ENCODE results near the gene LRRC27. TPM values are rescaled to one million over a fixed set of nuclear protein-coding genes. Genes with fewer than 3 reads are reported as not detected.

Gene LRRC27
- total RNA-seq, 2 experiments from 2014 or later: 2.4 to 2.8 TPM

DNA sequence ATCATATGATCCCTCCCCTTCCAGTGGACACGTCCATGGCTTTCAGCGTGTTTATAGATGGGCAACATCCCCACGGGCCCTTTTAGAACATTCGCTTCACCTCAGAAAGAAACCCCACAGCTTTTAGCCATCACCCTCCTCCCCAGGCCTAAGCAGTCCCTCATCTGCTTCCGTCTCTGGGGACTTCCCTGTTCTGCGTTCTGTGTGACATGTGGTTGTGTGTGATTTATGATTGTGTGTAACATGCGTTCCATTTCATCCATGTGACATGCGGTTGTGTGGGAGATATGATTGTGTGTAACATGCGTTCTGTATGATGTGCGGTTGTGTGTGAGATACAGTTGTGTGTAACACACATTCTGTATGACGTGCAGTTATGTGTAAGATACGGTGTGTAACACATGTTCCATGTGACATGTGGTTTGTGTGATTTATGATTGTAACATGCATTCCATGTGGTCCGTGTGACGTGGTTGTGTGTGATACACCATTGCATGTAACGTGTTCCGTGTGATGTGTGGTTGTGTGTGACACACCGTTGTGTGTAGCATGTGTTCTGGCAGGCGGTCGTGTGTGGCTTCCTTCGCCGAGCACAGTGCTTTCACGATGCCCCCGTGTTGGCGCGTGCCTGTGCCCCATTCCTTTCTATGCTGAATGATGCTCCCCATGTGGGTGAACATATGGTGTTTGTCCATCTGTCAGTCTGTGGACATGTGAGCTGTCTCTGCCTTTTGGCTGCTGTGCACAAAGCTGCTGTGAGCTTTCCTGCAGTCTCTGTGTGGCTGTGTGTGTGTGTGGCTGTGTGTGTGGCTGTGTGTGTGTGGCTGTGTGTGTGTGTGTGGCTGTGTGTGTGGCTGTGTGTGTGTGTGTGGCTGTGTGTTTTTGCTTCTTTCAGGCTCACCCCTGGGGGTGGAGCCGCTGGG is 91.2 kb downstream of the LRRC27 start:
- ATAC-seq (ENCODE audit: poor library complexity): peak; percentile 43
- H3K4me1 Mint-ChIP-seq (ENCODE audit: low read depth): peaks cover 23% of the 10 kb centered on the region
- ChIA-PET POLR2A (interaction anchor here (1.0 kb wide), 1 partner anchor 11 kb away, joined by 3 read pairs; no protein-coding TSS in a partner anchor), CTCF (no interaction called here)
- Histone ChIP-seq H3K4me3 (ENCODE audit: low read length) (no peak overlapping the region), H3K27ac (ENCODE audit: low read depth in 1 of 2, low read length in 2 of 2) (no peak overlapping the region), H3K36me3 (ENCODE audit: insufficient read depth, low read length) (no peaks in the 10 kb centered on the region), H3K4me1 (ENCODE audit: insufficient read depth, low read length) (peaks cover 42% of the 10 kb centered on the region), H3K9me3 (ENCODE audit: control insufficient read depth in 1 of 2, insufficient read depth in 1 of 2, low read length in 2 of 2) (peaks cover 0 to 10% of the 10 kb centered on the region in 2 experiments), H3K27me3 (ENCODE audit: control insufficient read depth in 1 of 2, insufficient read depth in 2 of 2, low read length in 2 of 2) (no peaks in the 10 kb centered on the region)
- DNase-seq: peak in 2 of 14 experiments; percentile 52 to 57
- H3K27me3 Mint-ChIP-seq: no peaks in the 10 kb centered on the region
- H3K4me3 Mint-ChIP-seq: no peak overlapping the region
- no peaks in the 10 kb centered on the region for H3K9me3 Mint-ChIP-seq
- intact Hi-C loops (cut with DNase I, micrococcal nuclease): no loop called here
- TF ChIP-seq, protein P1, sequence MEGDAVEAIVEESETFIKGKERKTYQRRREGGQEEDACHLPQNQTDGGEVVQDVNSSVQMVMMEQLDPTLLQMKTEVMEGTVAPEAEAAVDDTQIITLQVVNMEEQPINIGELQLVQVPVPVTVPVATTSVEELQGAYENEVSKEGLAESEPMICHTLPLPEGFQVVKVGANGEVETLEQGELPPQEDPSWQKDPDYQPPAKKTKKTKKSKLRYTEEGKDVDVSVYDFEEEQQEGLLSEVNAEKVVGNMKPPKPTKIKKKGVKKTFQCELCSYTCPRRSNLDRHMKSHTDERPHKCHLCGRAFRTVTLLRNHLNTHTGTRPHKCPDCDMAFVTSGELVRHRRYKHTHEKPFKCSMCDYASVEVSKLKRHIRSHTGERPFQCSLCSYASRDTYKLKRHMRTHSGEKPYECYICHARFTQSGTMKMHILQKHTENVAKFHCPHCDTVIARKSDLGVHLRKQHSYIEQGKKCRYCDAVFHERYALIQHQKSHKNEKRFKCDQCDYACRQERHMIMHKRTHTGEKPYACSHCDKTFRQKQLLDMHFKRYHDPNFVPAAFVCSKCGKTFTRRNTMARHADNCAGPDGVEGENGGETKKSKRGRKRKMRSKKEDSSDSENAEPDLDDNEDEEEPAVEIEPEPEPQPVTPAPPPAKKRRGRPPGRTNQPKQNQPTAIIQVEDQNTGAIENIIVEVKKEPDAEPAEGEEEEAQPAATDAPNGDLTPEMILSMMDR (IDR thresholded peaks at IDR 0.05): no peak
- H3K27ac Mint-ChIP-seq: peak overlapping the region; percentile 76
- no peaks in the 10 kb centered on the region for H3K36me3 Mint-ChIP-seq (ENCODE audit: low read depth)

DNA sequence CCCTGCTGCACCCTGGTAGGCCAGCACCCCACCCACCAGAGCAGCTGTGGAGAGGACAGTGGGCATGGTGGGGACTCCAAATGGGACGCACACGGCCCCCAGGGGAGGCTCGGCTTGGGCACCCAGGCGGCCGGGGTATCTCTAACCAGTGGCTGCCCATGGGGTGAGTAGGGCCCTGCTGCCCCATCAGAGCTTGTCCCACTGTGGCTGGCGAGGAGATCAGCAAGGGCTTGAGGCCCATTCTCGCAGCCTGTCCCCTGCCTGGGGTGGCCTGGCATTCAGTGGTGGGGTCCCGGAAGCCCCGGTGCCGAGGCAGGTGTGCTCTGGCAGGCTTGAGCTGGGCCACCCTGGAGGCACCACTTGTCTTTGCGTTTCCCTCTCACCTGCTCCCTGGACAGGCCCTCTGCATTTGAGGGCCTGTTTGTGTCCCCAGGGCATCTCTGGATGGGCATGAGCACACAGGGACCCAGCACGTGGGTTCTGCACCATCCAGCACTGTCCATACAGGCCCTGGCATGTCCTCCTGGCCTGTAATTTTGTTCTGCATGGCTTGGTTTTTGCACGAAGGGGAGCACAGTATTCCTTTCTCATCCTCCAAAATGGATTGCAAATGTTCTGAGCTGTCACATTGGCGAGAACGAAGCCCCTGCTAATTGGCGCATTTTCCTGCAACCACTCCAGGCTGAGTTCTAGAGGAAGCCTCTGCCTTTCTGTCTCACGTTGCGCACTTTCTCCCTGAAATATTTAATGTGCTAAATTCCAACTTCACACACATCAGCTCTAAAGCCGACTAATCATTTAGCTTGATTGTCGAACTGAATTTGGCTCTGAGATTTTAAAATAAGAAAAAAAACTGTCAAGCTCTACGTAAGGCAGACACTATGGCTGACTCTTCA is 92.2 kb downstream of the LRRC27 start:
- TF ChIP-seq, protein P1 (IDR thresholded peaks at IDR 0.05): no peak
- peaks cover 23% of the 10 kb centered on the region for H3K4me1 Mint-ChIP-seq (ENCODE audit: low read depth)
- no peak overlapping the region for H3K27ac ChIP-seq (ENCODE audit: low read depth in 1 of 2, low read length in 2 of 2)
- intact Hi-C loops (cut with DNase I, micrococcal nuclease): no loop called here
- no peaks in the 10 kb centered on the region for H3K27me3 Mint-ChIP-seq
- H3K9me3 ChIP-seq (ENCODE audit: control insufficient read depth in 1 of 2, insufficient read depth in 1 of 2, low read length in 2 of 2): peaks cover 0 to 10% of the 10 kb centered on the region in 2 experiments
- ChIA-PET POLR2A (no interaction called here), CTCF (no interaction called here)
- H3K4me1 ChIP-seq (ENCODE audit: insufficient read depth, low read length): peaks cover 40% of the 10 kb centered on the region
- no peak overlapping the region for H3K4me3 Mint-ChIP-seq
- no peaks in the 10 kb centered on the region for H3K36me3 Mint-ChIP-seq (ENCODE audit: low read depth)
- H3K4me3 ChIP-seq (ENCODE audit: low read length): no peak overlapping the region
- no peak overlapping the region for H3K27ac Mint-ChIP-seq
- no peaks in the 10 kb centered on the region for H3K36me3 ChIP-seq (ENCODE audit: insufficient read depth, low read length)
- DNase-seq (no peak), ATAC-seq (ENCODE audit: poor library complexity) (no peak)
- no peaks in the 10 kb centered on the region for H3K9me3 Mint-ChIP-seq
- no peaks in the 10 kb centered on the region for H3K27me3 ChIP-seq (ENCODE audit: control insufficient read depth in 1 of 2, insufficient read depth in 2 of 2, low read length in 2 of 2)

DNA sequence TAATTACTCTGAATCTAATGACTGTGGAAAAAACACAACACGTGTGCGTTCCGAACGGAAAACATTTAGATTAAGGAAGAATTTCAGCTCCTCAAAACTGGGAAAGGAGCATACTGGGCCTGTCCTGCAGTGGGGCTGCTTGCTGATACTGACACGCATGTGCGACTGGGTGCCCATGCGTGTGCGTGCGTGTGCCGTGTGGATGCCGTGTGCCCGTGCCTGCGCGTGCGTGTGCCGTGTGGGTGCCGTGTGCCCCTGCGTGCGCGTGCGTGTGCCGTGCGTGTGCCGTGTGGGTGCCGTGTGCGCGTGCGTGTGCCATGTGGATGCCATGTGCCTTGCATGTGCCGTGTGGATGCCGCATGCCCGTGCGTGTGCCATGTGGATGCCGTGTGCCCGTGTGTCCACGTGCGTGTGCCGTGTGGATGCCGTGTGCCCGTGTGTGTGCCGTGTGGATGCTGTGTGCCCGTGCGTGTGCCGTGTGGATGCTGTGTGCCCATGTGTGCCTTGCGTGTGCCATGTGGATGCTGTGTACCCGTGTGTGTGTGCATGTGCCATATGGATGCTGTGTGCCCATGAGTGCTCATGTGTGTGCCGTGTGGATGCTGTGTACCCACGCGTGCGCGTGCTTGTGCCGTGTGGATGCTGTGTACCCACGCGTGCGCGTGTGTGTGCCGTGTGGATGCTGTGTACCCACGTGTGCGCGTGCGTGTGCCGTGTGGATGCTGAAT is 93.2 kb downstream of the LRRC27 start:
- ATAC-seq (ENCODE audit: poor library complexity) (no peak), DNase-seq (no peak)
- TF ChIP-seq, protein P1 (IDR thresholded peaks at IDR 0.05): no peak
- POLR2A ChIA-PET: no interaction called here
- no peak overlapping the region for H3K27ac ChIP-seq (ENCODE audit: low read depth in 1 of 2, low read length in 2 of 2)
- no peaks in the 10 kb centered on the region for H3K27me3 ChIP-seq (ENCODE audit: control insufficient read depth in 1 of 2, insufficient read depth in 2 of 2, low read length in 2 of 2)
- H3K27me3 Mint-ChIP-seq: no peaks in the 10 kb centered on the region
- H3K36me3 ChIP-seq (ENCODE audit: insufficient read depth, low read length): no peaks in the 10 kb centered on the region
- H3K4me3 Mint-ChIP-seq: no peak overlapping the region
- H3K4me3 ChIP-seq (ENCODE audit: low read length): no peak overlapping the region
- peaks cover 37% of the 10 kb centered on the region for H3K4me1 ChIP-seq (ENCODE audit: insufficient read depth, low read length)
- CTCF ChIA-PET: no interaction called here
- intact Hi-C loops (cut with DNase I, micrococcal nuclease): no loop called here
- H3K27ac Mint-ChIP-seq: no peak overlapping the region
- H3K36me3 Mint-ChIP-seq (ENCODE audit: low read depth): no peaks in the 10 kb centered on the region
- peaks cover 22% of the 10 kb centered on the region for H3K4me1 Mint-ChIP-seq (ENCODE audit: low read depth)
- H3K9me3 ChIP-seq (ENCODE audit: control insufficient read depth in 1 of 2, insufficient read depth in 1 of 2, low read length in 2 of 2): peaks cover 0 to 10% of the 10 kb centered on the region in 2 experiments
- H3K9me3 Mint-ChIP-seq: no peaks in the 10 kb centered on the region
